Activated naive CD8-positive, alpha-beta T cell treated with anti-CD3 and anti-CD28 coated beads, Interleukin-2, amount 10 ng/mL, durations not matched to agents 7 days and 5 days (primary cell): Measurements from ENCODE around the gene ARHGEF10L. TPM values are rescaled to one million over a fixed set of nuclear protein-coding genes. Genes with fewer than 3 reads are reported as not detected.
"Not testable (repeated sequence)": the region's sequence is repeated elsewhere in the genome, so short reads cannot be mapped to it uniquely, and the experiment has no call there.

ENCODE experiments used
- ATAC-seq: fragments of 150-1000 bp; cut with Tn5 transposase; one replicate; pipeline ENCODE4 v1.10.0; 2021; ENCODE audit warnings: low read depth, moderate library complexity
- POLR2A ChIA-PET: fragments of 350-600 bp; sonication (Branson Sonifier 250); formaldehyde crosslinking; loops from one replicate; lab custom pipeline; 2021; ENCODE audit warnings: antibody characterized with exemption; lab: Charles Lee
- DNase-seq: peaks from one replicate; pipeline ENCODE4 v3.0.0; 2021
- H3K27ac Mint-ChIP-seq: one replicate; pipeline ENCODE4 v1.8.0; 2022; ENCODE audit warnings: mild to moderate bottlenecking, mixed read lengths
- H3K27me3 Mint-ChIP-seq: one replicate; pipeline ENCODE4 v1.8.0; 2022; ENCODE audit warnings: mild to moderate bottlenecking, moderate library complexity, mixed read lengths
- H3K36me3 Mint-ChIP-seq: one replicate; pipeline ENCODE4 v1.8.0; 2021; ENCODE audit warnings: mild to moderate bottlenecking, mixed read lengths
- H3K4me1 Mint-ChIP-seq: one replicate; pipeline ENCODE4 v1.8.0; 2021; ENCODE audit warnings: mixed read lengths
- H3K4me3 Mint-ChIP-seq: one replicate; pipeline ENCODE4 v1.8.0; 2022; ENCODE audit warnings: mild to moderate bottlenecking, moderate library complexity, mixed read lengths
- H3K9me3 Mint-ChIP-seq: one replicate; pipeline ENCODE4 v1.8.0; 2021; ENCODE audit warnings: mixed read lengths
- total RNA-seq, 2 experiments: library from RNA; stranded (reverse); gene quantifications; one replicate each; pipeline ENCODE4 v1.2.3, GENCODE V29; 2021

Gene ARHGEF10L
- total RNA-seq, 2 experiments from 2014 or later, result 0.39 to 0.48 TPM

- Mint-ChIP-seq H3K27me3 (peaks cover 3% of the 10 kb centered on the region), H3K4me3 (no peak overlapping the region), H3K36me3 (no peaks in the 10 kb centered on the region), H3K9me3 (no peaks in the 10 kb centered on the region), H3K4me1 (no peaks in the 10 kb centered on the region), H3K27ac (no peak overlapping the region)
- POLR2A ChIA-PET, result no interaction called here
- DNase-seq, result no peak
- no peak for ATAC-seq
Observed at GRCh38 chr1:17615959-17616358, 76.5 kb downstream of the ARHGEF10L start.

GRCh38 chr1:17616731-17617279 lies 77.3 kb downstream of the ARHGEF10L start:
- ATAC-seq, result no peak
- H3K9me3 Mint-ChIP-seq, result no peaks in the 10 kb centered on the region
- H3K36me3 Mint-ChIP-seq, result no peaks in the 10 kb centered on the region
- no peak overlapping the region for H3K4me3 Mint-ChIP-seq
- H3K27me3 Mint-ChIP-seq, result peaks cover 3% of the 10 kb centered on the region
- POLR2A ChIA-PET, result no interaction called here
- H3K4me1 Mint-ChIP-seq, result no peaks in the 10 kb centered on the region
- no peak for DNase-seq
- no peak overlapping the region for H3K27ac Mint-ChIP-seq

- ATAC-seq (no peak), DNase-seq (no peak)
- Mint-ChIP-seq H3K27ac (no peak overlapping the region), H3K9me3 (no peaks in the 10 kb centered on the region), H3K27me3 (no peaks in the 10 kb centered on the region), H3K4me3 (no peak overlapping the region), H3K4me1 (no peaks in the 10 kb centered on the region), H3K36me3 (no peaks in the 10 kb centered on the region)
- POLR2A ChIA-PET, result no interaction called here
Observed at GRCh38 chr1:17617787-17618557, 78.5 kb downstream of the ARHGEF10L start.

- no peaks in the 10 kb centered on the region for H3K27me3 Mint-ChIP-seq
- DNase-seq (no peak), ATAC-seq (no peak)
- no peak overlapping the region for H3K4me3 Mint-ChIP-seq
- H3K4me1 Mint-ChIP-seq, result no peaks in the 10 kb centered on the region
- H3K27ac Mint-ChIP-seq, result no peak overlapping the region
- H3K36me3 Mint-ChIP-seq, result no peaks in the 10 kb centered on the region
- POLR2A ChIA-PET, result no interaction called here
- H3K9me3 Mint-ChIP-seq, result no peaks in the 10 kb centered on the region
Observed at GRCh38 chr1:17618558-17619247, 79.2 kb downstream of the ARHGEF10L start.

GRCh38 chr1:17620448-17620847 lies 81.0 kb downstream of the ARHGEF10L start:
- Mint-ChIP-seq H3K27ac (no peak overlapping the region), H3K36me3 (no peaks in the 10 kb centered on the region), H3K9me3 (no peaks in the 10 kb centered on the region), H3K27me3 (no peaks in the 10 kb centered on the region), H3K4me3 (no peak overlapping the region), H3K4me1 (no peaks in the 10 kb centered on the region)
- no peak for DNase-seq
- POLR2A ChIA-PET, result no interaction called here
- ATAC-seq, result no peak

GRCh38 chr1:17621691-17622090 lies 82.2 kb downstream of the ARHGEF10L start:
- no peak overlapping the region for H3K4me3 Mint-ChIP-seq
- DNase-seq (no peak), ATAC-seq (no peak)
- no peaks in the 10 kb centered on the region for H3K9me3 Mint-ChIP-seq
- no peaks in the 10 kb centered on the region for H3K27me3 Mint-ChIP-seq
- no peaks in the 10 kb centered on the region for H3K36me3 Mint-ChIP-seq
- no peaks in the 10 kb centered on the region for H3K4me1 Mint-ChIP-seq
- no peak overlapping the region for H3K27ac Mint-ChIP-seq
- POLR2A ChIA-PET, result no interaction called here

- no peak for DNase-seq
- Mint-ChIP-seq H3K36me3 (no peaks in the 10 kb centered on the region), H3K4me1 (no peaks in the 10 kb centered on the region), H3K4me3 (no peak overlapping the region), H3K27ac (no peak overlapping the region), H3K27me3 (no peaks in the 10 kb centered on the region), H3K9me3 (no peaks in the 10 kb centered on the region)
- no peak for ATAC-seq
- POLR2A ChIA-PET, result no interaction called here
Observed at GRCh38 chr1:17622823-17623222, 83.3 kb downstream of the ARHGEF10L start.

- ATAC-seq (no peak), DNase-seq (no peak)
- no peaks in the 10 kb centered on the region for H3K36me3 Mint-ChIP-seq
- H3K27ac Mint-ChIP-seq, result no peak overlapping the region
- POLR2A ChIA-PET, result no interaction called here
- H3K4me3 Mint-ChIP-seq, result no peak overlapping the region
- H3K4me1 Mint-ChIP-seq, result no peaks in the 10 kb centered on the region
- H3K27me3 Mint-ChIP-seq, result no peaks in the 10 kb centered on the region
- no peaks in the 10 kb centered on the region for H3K9me3 Mint-ChIP-seq
Observed at GRCh38 chr1:17624611-17625233, 85.2 kb downstream of the ARHGEF10L start.

- DNase-seq, result no peak
- H3K4me1 Mint-ChIP-seq, result no peaks in the 10 kb centered on the region
Observed at GRCh38 chr1:17627239-17628052, 87.9 kb downstream of the ARHGEF10L start.

GRCh38 chr1:17629046-17629445 lies 89.5 kb downstream of the ARHGEF10L start:
- ATAC-seq, H3K36me3 Mint-ChIP-seq, H3K9me3 Mint-ChIP-seq, H3K4me1 Mint-ChIP-seq, H3K27ac Mint-ChIP-seq, DNase-seq, H3K27me3 Mint-ChIP-seq, H3K4me3 Mint-ChIP-seq, POLR2A ChIA-PET: not testable (repeated sequence)

More at GRCh38 chr1:17627239-17628052, 87.9 kb downstream of the ARHGEF10L start:
- H3K9me3 Mint-ChIP-seq, result no peaks in the 10 kb centered on the region
- no peak overlapping the region for H3K4me3 Mint-ChIP-seq
- ATAC-seq, result no peak
- POLR2A ChIA-PET, result no interaction called here
- H3K36me3 Mint-ChIP-seq, result no peaks in the 10 kb centered on the region
- H3K27me3 Mint-ChIP-seq, result no peaks in the 10 kb centered on the region
- H3K27ac Mint-ChIP-seq, result no peak overlapping the region

- Mint-ChIP-seq H3K27ac (no peak overlapping the region), H3K27me3 (no peaks in the 10 kb centered on the region), H3K4me1 (no peaks in the 10 kb centered on the region), H3K4me3 (no peak overlapping the region), H3K36me3 (no peaks in the 10 kb centered on the region), H3K9me3 (no peaks in the 10 kb centered on the region)
- DNase-seq (no peak), ATAC-seq (no peak)
- POLR2A ChIA-PET, result no interaction called here
Observed at GRCh38 chr1:17629460-17629859, 90.0 kb downstream of the ARHGEF10L start.

- no peak overlapping the region for H3K27ac Mint-ChIP-seq
- POLR2A ChIA-PET, result no interaction called here
- no peaks in the 10 kb centered on the region for H3K4me1 Mint-ChIP-seq
- H3K27me3 Mint-ChIP-seq, result no peaks in the 10 kb centered on the region
- H3K9me3 Mint-ChIP-seq, result no peaks in the 10 kb centered on the region
- ATAC-seq, result no peak
- H3K36me3 Mint-ChIP-seq, result no peaks in the 10 kb centered on the region
- no peak overlapping the region for H3K4me3 Mint-ChIP-seq
- no peak for DNase-seq
Observed at GRCh38 chr1:17630048-17630830, 90.7 kb downstream of the ARHGEF10L start.
